ENCODE measurements around the gene ARL2BP. TPM values are rescaled to one million over a fixed set of nuclear protein-coding genes. Genes with fewer than 3 reads are reported as not detected.

The ARL2BP gene
- total and polyA plus RNA-seq, 10 of the 15 experiments (the other 5 are each of a cell fraction or from before 2014, with no cell fraction given): 12.5 to 56.6 (median 29.7) TPM

DNA sequence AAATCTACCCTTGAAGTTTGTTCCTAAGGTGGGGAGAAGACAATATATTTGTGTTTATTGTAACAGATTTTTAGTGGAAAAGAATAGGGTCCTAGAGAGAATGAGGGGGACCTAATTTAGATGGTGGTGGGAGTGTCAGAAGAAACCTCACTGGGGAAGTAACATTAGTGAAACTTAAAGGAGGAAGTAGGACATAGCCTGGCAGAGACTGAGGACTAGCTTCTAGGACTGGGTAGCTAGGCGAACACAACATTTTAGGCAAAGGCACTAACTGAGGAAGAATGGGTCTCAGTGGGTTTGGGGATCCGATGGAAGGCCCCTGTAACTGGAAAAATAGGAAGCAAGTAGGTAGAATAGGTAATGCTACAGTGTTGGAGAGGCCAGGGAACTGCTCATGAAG is 4.2 kb upstream of the ARL2BP start (continued):
- TF ChIP-seq, protein P1, sequence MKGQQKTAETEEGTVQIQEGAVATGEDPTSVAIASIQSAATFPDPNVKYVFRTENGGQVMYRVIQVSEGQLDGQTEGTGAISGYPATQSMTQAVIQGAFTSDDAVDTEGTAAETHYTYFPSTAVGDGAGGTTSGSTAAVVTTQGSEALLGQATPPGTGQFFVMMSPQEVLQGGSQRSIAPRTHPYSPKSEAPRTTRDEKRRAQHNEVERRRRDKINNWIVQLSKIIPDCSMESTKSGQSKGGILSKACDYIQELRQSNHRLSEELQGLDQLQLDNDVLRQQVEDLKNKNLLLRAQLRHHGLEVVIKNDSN (IDR thresholded peaks at IDR 0.05; ENCODE audit: borderline replicate concordance, extremely low read length, insufficient read depth, low read depth, low read length): no peak

DNA sequence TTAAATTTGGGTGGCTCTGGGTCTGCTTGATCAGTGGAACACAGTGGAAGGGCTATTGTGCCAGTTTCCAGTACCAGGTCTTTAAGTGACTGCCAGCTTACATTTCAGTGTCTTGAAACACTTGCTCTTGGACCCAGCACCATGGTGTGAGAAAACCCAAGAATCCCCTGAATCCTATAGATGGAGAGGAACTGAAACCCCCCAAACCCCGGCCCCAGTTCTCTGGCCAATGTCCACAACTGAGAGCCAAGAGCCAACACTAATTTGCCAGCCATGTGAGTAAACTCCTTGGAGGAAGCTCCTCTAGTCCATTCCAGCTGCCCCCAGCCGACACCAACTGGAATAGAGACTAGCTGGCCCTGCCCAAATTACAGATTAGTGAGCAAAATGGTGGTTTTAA is 2.4 kb upstream of the ARL2BP start:
- ChIA-PET POLR2A (interaction anchor here (7.1 kb wide), 1 partner anchor 17 kb away, joined by 35 read pairs; no protein-coding TSS in a partner anchor), SMC1A (ENCODE audit: uncharacterized antibody, unreplicated experiment) (interaction anchor here (0.9 to 8.4 kb wide), 3 partner anchors 56 to 134 kb away, joined by 3 to 39 read pairs (median 3); partner anchors contain the start of genes PSME3IP1 and RSPRY1), RAD21 (ENCODE audit: unreplicated experiment) (interaction anchor here (0.6 to 3.3 kb wide), 2 partner anchors 46 to 57 kb away, joined by 3 to 14 read pairs; no protein-coding TSS in a partner anchor), CTCF (interaction anchor here (0.5 to 4.3 kb wide), 2 partner anchors 57 to 210 kb away, joined by 3 to 19 read pairs; no protein-coding TSS in a partner anchor)
- Histone ChIP-seq H2AFZ (ENCODE audit: control insufficient read depth, low read depth, low read length) (no peak overlapping the region), H3K9me3 (replicated peaks; ENCODE audit: control insufficient read depth, insufficient read depth, low read length) (no peaks in the 10 kb centered on the region), H3K4me2 (ENCODE audit: control insufficient read depth, insufficient read depth) (no peak overlapping the region), H3K9ac (ENCODE audit: control insufficient read depth, insufficient read depth, low read length) (no peak overlapping the region), H3K36me3 (ENCODE audit: control insufficient read depth in 2 of 2, insufficient read depth in 2 of 2, low read length in 1 of 2) (peaks cover 0 to 20% of the 10 kb centered on the region in 2 experiments; a peak in 2 of 4 replicates), H3K4me1 (ENCODE audit: control insufficient read depth, insufficient read depth, low read length) (peaks cover 21% of the 10 kb centered on the region), H3K4me3 (no peak overlapping the region), H3K79me2 (ENCODE audit: control insufficient read depth, insufficient read depth, low read length) (peaks cover 5% of the 10 kb centered on the region), H4K20me1 (ENCODE audit: control insufficient read depth, insufficient read depth) (no peaks in the 10 kb centered on the region), H3K27ac (ENCODE audit: control insufficient read depth, insufficient read depth) (no peak overlapping the region), H3K27me3 (replicated peaks in 1 of 2; ENCODE audit: control insufficient read depth in 2 of 2, insufficient read depth in 2 of 2, low read length in 1 of 2) (no peaks in the 10 kb centered on the region)
- BruUV-seq (replicated peaks): no TSS peak
- FAIRE-seq: no peak
- TF ChIP-seq IRF4 (IDR thresholded peaks at IDR 0.05; ENCODE audit: low read depth, low read length) (0 out of 2 replicates have a peak, but pooled peaks have one; percentile 16), CBX3 (IDR thresholded peaks at IDR 0.05; ENCODE audit: borderline replicate concordance, low read depth) (no peak), POLR2AphosphoS5 (IDR thresholded peaks at IDR 0.05; ENCODE audit: low read length) (0 out of 2 replicates have a peak, but pooled peaks have one; percentile 7), SPI1 (IDR thresholded peaks at IDR 0.05; ENCODE audit: borderline replicate concordance, insufficient read depth, low read depth, low read length) (peak; percentile 85)
- no peak for DNase-seq (ENCODE audit: low read depth, low spot score)
- 100% methylated on average over 2 of the region's 2 CpGs for WGBS (ENCODE audit: insufficient coverage, insufficient replicate concordance, low lambda C conversion rate, missing lambda C conversion rate)
- no peak for ATAC-seq
- intact Hi-C loops (cut with micrococcal nuclease; ENCODE audit: unreplicated experiment): no loop called here
- in situ Hi-C loops (cut with MboI): no loop called here
